Measurements from ENCODE around the gene GINM1.

Gene GINM1

GRCh38 chr6:149545754-149546471 lies 20.3 kb upstream of the GINM1 start, which contains the start of gene PPIL4:
Gene PPIL4, minus strand, starts transcription at chr6:149546043. Its CDS starts 38 bp downstream, at chr6:149546005.
- ChIA-PET POLR2A (ENCODE audit: low non-redundant PET) (interaction anchor here (0.6 kb wide), 2 partner anchors 169 to 1844 kb away, joined by 4 read pairs; no protein-coding TSS in a partner anchor), CTCF (interaction anchor here (0.7 to 1.0 kb wide), 3 partner anchors 11 to 249 kb away, joined by 3 read pairs; no protein-coding TSS in a partner anchor)
- peak; percentile 91 for DNase-seq (ENCODE audit: low spot score)
- H3K27ac ChIP-seq: peak within 1 kb of the TSS; percentile 97
- peak; percentile 88 for TF ChIP-seq CTCF (conservative IDR thresholded peaks at IDR 0.05; ENCODE audit: low read depth)

- ChIA-PET CTCF (no interaction called here), POLR2A (ENCODE audit: low non-redundant PET) (no interaction called here)
- no peak overlapping the region for H3K27ac ChIP-seq
- DNase-seq (ENCODE audit: low spot score): no peak
- no peak for TF ChIP-seq CTCF (conservative IDR thresholded peaks at IDR 0.05; ENCODE audit: low read depth)
Observed at GRCh38 chr6:149551920-149552319, 14.3 kb upstream of the GINM1 start.

- TF ChIP-seq CTCF (conservative IDR thresholded peaks at IDR 0.05; ENCODE audit: low read depth): no peak
- H3K27ac ChIP-seq: no peak overlapping the region
- CTCF ChIA-PET: interaction anchor here (0.6 kb wide), 1 partner anchor 381 kb away, joined by 4 read pairs; no protein-coding TSS in a partner anchor
- POLR2A ChIA-PET (ENCODE audit: low non-redundant PET): no interaction called here
- DNase-seq (ENCODE audit: low spot score): no peak
Observed at GRCh38 chr6:149558029-149558428, 8.1 kb upstream of the GINM1 start.

GRCh38 chr6:149559389-149559788 lies 6.8 kb upstream of the GINM1 start:
- no peak overlapping the region for H3K27ac ChIP-seq
- no peak for DNase-seq (ENCODE audit: low spot score)
- ChIA-PET POLR2A (ENCODE audit: low non-redundant PET) (no interaction called here), CTCF (no interaction called here)
- no peak for TF ChIP-seq CTCF (conservative IDR thresholded peaks at IDR 0.05; ENCODE audit: low read depth)

- H3K27ac ChIP-seq: no peak overlapping the region
- DNase-seq (ENCODE audit: low spot score): no peak
- POLR2A ChIA-PET (ENCODE audit: low non-redundant PET): no interaction called here
- TF ChIP-seq CTCF (conservative IDR thresholded peaks at IDR 0.05; ENCODE audit: low read depth): peak; percentile 36
- CTCF ChIA-PET: interaction anchor here (0.6 to 1.4 kb wide), 4 partner anchors 11 to 87 kb away, joined by 3 to 6 read pairs (median 4); partner anchors contain the start of gene KATNA1
Observed at GRCh38 chr6:149560736-149561135, 5.4 kb upstream of the GINM1 start.

- TF ChIP-seq CTCF (conservative IDR thresholded peaks at IDR 0.05; ENCODE audit: low read depth): no peak
- peak overlapping the region; percentile 86 for H3K27ac ChIP-seq
- ChIA-PET CTCF (no interaction called here), POLR2A (ENCODE audit: low non-redundant PET) (no interaction called here)
- DNase-seq (ENCODE audit: low spot score): peak; percentile 84
Observed at GRCh38 chr6:149563203-149563927, 2.8 kb upstream of the GINM1 start.
